Panc1 (cell line): ENCODE measurements around the gene ZNG1F.
"Not testable (repeated sequence)": the region's sequence is repeated elsewhere in the genome, so short reads cannot be mapped to it uniquely, and the experiment has no call there.

Experiments
- TCF7L2 ChIP-seq: IDR thresholded peaks from 2 replicates; pipeline ENCODE4 v1.6.1; 2011; ENCODE audit warnings: mild to moderate bottlenecking, low read depth, low read length, inconsistent platforms
- TF ChIP-seq, protein P1 (sequence below): fragments of 450-650 bp; IDR thresholded peaks from 2 replicates; pipeline ENCODE4 v1.5.1; 2017; ENCODE audit warnings: mild to moderate bottlenecking
- TF ChIP-seq, protein P2 (sequence below), 2 experiments: IDR thresholded peaks; 2 replicates each; pipeline ENCODE4 v1.6.1; 2011 to 2012; ENCODE audit warnings: low read depth in 2 of 2, control low read depth in 1 of 2, low read length in 1 of 2, mild to moderate bottlenecking in 1 of 2, moderate library complexity in 1 of 2; ENCODE audit not compliant: insufficient read depth in 1 of 2

DNA sequence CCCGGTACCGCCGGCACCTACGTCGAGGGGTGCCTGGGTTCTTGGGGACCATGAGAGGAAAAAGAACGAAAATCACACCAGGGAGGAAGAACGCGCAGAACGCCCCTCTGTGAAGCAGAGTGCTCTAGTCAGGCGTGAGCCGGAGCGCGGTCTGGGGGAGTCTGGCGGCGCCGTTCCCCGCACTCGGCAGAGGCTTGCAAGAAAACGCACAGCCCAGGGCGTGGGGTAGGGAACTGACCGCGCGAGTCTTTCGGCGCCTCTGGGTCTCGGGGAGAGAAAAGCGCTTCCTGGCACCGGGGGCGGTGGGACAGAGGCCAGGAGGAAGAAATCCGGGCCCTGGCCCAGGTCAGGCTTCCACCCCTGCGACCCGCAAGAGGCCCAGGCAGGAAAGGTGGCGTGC, 65.3 kb downstream of the ZNG1F start:
- TF ChIP-seq, protein P1, sequence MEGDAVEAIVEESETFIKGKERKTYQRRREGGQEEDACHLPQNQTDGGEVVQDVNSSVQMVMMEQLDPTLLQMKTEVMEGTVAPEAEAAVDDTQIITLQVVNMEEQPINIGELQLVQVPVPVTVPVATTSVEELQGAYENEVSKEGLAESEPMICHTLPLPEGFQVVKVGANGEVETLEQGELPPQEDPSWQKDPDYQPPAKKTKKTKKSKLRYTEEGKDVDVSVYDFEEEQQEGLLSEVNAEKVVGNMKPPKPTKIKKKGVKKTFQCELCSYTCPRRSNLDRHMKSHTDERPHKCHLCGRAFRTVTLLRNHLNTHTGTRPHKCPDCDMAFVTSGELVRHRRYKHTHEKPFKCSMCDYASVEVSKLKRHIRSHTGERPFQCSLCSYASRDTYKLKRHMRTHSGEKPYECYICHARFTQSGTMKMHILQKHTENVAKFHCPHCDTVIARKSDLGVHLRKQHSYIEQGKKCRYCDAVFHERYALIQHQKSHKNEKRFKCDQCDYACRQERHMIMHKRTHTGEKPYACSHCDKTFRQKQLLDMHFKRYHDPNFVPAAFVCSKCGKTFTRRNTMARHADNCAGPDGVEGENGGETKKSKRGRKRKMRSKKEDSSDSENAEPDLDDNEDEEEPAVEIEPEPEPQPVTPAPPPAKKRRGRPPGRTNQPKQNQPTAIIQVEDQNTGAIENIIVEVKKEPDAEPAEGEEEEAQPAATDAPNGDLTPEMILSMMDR = not testable (repeated sequence)
- TF ChIP-seq, protein P2, sequence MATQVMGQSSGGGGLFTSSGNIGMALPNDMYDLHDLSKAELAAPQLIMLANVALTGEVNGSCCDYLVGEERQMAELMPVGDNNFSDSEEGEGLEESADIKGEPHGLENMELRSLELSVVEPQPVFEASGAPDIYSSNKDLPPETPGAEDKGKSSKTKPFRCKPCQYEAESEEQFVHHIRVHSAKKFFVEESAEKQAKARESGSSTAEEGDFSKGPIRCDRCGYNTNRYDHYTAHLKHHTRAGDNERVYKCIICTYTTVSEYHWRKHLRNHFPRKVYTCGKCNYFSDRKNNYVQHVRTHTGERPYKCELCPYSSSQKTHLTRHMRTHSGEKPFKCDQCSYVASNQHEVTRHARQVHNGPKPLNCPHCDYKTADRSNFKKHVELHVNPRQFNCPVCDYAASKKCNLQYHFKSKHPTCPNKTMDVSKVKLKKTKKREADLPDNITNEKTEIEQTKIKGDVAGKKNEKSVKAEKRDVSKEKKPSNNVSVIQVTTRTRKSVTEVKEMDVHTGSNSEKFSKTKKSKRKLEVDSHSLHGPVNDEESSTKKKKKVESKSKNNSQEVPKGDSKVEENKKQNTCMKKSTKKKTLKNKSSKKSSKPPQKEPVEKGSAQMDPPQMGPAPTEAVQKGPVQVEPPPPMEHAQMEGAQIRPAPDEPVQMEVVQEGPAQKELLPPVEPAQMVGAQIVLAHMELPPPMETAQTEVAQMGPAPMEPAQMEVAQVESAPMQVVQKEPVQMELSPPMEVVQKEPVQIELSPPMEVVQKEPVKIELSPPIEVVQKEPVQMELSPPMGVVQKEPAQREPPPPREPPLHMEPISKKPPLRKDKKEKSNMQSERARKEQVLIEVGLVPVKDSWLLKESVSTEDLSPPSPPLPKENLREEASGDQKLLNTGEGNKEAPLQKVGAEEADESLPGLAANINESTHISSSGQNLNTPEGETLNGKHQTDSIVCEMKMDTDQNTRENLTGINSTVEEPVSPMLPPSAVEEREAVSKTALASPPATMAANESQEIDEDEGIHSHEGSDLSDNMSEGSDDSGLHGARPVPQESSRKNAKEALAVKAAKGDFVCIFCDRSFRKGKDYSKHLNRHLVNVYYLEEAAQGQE (IDR thresholded peaks at IDR 0.05; ENCODE audit: insufficient read depth in 1 of 2, low read depth in 2 of 2, low read length in 1 of 2) = not testable (repeated sequence)
- TF ChIP-seq TCF7L2 = not testable (repeated sequence)
